Renal cortex interstitium (tissue), 11 donors: ENCODE measurements around the gene KCNC2. TPM values are rescaled to one million over a fixed set of nuclear protein-coding genes. Genes with fewer than 3 reads are reported as not detected.

Experiments
- DNase-seq, 11 donors: peaks; one replicate each; pipeline ENCODE4 v3.0.0-alpha.2; 2013; ENCODE audit warnings: low read depth in 9 of 11, low spot score in 4 of 11; ENCODE audit errors: extremely low read depth in 1 of 11
- polyA plus RNA-seq, 3 donors: library from polyadenylated mRNA; unstranded; fragments of 120-200 nt; gene quantifications; one replicate each; pipeline ENCODE4 v1.2.1, GENCODE V29; 2013; ENCODE audit not compliant: insufficient read length in 3 of 3

KCNC2 gene
- polyA plus RNA-seq, 3 donors: 0.40 to 0.86 (median 0.73) TPM

DNA sequence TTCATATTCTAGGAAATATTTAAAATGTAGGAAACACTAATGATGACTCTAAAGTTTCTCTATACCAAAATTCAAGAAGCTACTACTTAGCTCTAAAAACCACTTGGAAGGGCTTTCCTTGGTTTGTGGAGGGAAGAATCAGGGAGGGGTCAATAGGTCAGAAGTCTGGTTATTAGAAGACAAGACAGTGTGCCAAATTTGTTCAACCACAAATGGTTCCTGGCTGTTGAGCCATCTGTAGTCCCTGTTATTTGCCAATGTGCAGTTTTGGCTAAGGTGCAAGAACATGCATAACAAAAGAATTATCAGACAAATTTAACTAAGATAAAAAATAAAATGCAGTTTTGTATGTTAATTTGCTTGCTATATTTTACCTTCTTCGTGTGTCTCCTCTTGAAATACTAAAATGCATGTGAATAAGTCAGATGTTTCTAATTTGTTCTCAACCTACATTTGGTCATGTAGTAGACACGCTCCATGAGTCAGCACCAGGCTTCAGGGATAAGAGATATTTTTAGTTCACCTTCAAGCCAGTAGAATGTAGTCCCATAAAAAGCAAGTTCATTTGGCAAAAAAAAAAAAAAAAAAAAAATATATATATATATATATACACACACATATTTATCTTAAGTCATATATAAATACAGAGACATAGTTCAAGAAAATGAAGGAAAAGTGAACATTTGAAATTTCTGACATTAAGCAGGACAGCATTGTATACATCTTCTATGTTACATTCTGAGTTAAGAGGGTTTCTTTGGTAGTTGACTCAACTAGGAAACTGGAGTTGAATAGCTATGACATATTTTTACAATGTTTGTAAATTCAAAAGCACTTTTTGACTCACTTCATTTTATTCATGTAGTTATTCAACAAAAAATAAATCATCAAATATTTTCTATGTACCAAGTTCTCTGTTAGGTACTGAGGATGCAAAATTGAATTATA lies 123.3 kb downstream of the KCNC2 start:
- no peak for DNase-seq

DNA sequence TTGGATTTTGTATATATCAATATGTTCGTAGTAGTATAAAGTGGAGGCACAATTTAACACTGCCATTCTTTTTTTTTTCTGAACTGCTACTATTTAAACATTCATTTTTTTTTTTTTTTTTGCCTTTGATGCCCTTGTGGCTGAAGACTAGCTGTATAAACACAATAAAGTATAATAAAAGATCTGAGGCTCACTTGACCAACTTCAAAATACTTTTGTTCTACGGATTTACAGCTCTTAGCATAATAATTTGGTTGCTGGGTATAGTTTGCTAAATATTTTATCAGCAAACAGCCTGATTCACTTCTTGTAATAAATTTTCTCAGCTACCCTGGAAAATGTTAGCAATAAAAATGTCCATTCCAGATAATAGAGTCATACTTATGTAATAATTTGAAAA lies 128.3 kb downstream of the KCNC2 start:
- DNase-seq: no peak

DNA sequence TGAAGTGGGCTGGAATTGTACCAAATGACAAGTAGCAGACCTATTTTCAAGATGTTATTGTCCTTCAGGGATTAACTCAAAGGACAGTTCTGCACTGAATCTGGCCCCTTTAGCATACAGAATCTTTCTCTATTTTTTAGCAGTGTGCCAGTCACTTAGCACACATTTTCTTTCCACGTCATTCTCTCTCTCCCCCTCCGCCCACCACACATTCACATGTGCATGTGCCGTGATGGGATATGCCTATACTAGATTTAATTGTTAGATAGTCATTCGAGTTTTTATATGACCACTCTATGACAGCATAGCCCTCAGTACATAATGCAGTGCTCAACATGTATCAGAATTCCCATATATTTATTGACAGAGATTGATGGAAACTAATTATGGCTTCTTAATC lies 129.1 kb downstream of the KCNC2 start:
- DNase-seq: no peak

DNA sequence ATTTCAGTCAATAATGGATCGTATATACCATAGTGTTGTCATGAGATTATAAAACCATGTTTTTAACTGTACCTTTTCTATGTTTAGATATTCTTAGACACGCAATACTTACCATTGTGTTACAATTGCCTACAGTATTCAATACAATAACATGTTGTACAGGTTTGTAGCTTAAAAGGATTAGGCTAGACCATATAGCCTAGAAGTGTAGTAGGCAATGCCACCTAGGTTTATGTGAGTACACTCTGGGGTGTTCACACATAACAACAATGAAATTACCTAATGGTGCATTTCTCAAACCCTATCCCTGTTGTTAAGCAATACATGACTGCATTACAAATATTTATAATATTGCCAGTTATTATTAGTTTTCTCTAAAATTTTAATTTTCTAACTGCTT lies 144.2 kb downstream of the KCNC2 start:
- no peak for DNase-seq

DNA sequence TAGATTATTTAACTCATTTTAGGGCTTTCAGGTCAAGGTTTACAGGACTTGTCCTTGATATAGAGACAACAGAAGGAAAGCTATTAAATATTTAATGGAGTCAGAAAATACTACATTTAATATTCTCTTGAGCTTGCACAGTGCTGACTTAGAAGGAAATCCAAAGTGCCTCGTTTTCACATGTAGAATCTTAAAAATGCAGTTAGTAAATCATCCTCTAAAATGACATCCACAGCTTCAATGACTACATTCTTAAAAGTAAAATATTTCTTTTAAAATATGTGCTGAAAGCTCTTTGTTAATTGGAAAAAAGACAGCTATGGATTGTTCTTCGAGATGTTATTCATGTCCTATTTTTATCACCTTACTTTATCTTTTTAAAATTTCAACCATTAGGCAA lies 146.9 kb downstream of the KCNC2 start:
- no peak for DNase-seq

DNA sequence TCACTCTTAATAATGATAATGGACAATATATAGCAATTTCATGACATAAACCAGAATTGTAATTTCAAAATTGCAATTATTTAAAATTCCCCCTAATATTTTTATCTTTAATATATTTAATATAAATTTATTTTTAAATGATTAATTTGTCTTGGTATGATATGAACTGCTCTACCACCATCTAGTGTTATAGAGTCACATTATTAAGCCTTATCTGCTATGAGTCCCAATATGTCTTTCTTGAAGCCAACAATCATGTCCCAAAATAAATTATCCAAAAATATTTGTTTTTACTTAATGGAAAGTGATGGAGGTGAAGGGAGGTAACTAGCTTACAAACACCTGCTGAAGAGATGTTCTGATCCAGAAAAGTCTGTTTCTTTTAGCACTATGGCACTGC lies 151.4 kb downstream of the KCNC2 start:
- no peak for DNase-seq

DNA sequence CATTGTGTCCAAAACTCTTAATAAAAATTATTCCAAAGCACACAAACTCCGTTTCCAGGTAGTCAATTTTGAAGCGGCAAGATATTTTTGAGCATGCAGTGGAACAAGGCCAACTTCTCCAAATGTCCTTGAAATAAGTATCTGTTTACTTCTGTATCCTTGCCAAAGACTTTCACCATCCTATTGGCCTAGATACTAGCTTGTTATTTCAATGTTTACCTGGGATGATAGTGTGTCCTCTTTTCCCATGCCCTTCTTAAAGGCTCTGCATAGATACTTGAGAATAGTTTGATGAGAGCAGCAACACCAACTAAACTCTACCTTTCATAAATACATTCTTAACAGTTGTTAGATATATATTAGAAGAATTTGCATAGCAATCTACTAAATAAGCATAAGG lies 160.9 kb downstream of the KCNC2 start:
- no peak for DNase-seq

DNA sequence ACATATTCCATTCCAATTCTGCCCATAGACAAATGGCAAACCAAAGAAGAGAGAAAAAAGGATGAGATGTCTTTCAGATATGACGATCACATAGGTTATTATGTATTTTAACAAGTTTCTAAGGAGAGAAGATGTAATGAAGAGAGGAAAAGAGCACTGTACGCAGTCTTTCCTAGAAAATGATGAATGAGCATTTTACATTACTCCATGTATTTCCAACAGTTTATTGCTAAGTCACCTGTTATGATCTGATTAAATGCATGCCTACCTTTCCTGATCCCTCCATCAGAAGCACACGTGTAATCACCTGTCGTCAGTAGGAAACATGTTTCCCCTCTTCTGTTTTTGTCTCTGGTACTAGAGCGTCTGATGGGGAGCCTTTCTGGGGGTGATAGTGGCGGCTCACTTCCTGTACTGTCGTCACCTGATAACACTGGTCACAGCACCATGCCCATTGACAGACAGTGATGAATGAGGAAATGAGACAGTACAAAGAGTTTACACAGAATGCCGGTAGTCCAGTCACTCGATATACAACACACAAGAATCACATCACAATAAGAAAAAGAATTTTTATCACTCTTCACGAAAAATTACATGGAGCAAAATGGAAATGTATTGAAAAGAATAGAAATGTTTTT lies 161.6 kb downstream of the KCNC2 start:
- no peak for DNase-seq

DNA sequence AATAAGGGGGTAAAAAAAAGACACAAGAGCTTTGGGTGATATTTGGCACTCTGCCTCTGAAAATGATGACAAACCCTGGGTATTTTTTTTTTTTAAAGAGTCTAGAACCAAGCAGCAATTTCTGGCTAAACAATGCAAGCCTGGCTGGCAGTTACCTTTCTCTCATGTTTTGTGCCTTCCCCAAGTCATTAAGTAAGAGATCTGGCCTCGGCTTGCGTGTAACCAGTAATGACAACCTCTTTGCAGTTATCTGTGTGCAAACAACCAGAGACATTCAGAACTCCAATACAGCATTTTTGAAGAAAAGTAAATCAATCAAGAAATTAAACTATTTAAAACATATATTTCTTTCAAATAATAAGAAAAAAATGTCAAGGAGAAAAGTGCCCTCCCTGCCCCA lies 167.5 kb downstream of the KCNC2 start:
- no peak for DNase-seq

DNA sequence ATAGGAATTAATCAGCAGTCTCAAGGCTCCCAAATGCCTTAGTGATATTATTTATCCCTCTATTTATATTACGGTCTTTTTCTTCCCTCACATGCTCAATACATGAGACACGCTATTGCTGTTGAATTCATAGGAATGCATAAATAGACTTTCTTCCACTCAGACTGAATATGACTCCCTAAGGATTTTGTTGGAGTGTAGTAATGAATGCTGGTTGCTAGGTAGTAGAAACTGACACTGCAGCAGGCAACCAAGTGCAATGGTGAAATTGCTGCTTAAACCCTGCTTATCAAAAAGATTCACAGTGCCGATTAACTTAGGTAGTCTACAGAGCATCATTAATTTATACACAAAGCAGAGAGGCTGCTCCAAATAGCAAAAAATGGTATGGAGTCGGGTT lies 168.2 kb downstream of the KCNC2 start:
- no peak for DNase-seq

DNA sequence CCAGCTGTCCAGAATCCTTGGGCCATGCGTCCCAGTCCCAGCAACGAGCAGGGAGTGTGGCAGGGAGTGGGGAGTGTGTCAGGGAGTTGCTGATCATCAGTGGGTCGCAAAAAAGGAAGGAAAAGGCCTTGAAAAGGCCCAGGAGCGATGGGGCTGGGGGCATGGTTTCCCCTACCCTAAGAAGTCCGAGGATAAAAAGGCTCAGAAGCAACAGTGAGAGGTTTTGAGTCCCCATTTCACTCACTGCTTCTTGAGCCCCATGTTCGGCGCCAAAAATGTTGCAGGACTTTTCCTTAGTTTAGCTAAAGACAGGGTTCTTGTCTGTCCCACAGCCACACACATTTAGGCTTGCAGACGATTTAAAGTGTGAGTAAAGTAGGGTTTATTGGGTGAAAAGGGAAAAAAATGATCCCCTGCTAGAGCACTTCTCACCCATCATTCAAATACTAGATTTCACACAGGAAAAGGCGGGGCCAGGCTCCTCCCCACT lies 189.5 kb downstream of the KCNC2 start:
- DNase-seq: no peak

DNA sequence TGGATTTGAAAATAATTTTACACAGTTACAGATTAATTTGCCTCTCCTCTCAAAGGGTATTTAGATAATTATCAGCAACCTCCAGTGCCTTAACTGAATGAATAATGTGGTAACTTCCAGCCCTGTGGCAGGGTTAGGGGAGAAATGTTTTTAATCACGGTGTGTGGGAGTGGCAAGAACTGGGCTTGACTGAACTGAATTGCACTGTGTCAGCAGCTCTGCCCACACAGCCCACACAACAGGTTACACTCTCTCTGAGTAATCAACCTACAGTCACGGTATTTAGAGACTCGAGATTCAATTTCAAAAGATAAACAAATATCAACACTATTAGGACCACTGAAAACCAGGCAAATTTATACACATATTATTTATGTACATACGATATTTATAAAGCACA lies 198.5 kb downstream of the KCNC2 start:
- DNase-seq: peak; percentile 17 to 72 (median 32)

DNA sequence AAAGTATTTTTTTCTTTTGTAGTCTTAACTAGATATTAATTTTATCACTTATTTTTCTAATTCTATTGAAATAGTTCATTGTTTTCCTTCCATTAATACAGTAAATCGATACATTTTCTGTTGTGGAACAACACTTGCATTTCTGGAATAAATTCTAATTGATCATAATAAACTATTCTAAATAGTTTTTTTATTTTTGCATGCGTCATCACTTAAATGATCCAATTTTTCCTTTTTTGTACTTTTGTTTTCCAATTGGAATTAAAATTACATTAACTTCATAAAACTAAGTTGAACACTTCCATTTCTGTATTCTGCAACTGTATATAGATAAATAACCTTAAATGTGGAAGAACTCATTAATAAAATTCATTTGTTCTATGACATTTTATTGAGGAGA lies 202.5 kb downstream of the KCNC2 start:
- no peak for DNase-seq

DNA sequence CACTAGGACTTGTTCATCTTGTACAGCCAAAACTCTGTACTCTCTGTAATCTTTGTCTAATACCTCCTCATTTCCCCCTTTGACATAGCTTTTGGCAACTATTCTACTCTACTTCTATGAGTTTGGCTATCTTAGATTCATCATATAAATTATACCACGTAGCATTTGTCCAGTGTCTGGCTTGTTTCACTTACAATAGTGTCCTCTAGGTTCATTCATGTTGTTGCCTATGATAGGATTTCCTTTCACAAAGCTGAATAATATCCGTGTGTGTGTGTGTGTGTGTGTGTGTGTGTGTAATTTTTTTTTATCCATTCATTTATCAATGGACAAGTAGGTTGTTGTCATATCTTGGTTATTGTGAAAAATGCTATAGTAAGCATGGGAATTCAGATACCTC lies 209.5 kb downstream of the KCNC2 start:
- DNase-seq: no peak

DNA sequence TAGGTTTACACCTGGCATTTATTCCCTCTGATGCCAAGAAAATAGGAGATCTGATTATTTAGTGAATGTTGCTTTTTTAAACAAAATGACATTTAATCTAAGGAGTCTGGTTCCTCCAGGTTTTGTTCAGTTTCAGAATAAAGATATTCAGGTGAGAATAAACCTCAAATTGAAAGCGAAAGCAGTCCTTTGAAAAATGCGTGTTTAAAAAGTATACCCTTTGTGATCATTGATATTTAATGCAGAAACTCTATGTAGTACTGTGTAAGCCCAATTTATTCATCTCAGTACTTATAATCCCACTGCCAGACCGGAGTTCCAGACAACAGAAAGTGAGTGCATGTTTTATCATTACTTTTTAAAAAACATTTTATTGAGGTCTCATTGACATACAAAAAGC lies 210.2 kb downstream of the KCNC2 start:
- DNase-seq: no peak

Other genes starting within 250 kb of the KCNC2 start
- 10 to 100 TPM in 1 of 3 donors, 1 to 10 TPM in 2; 5.7 to 10.3 (median 8.2) TPM for gene CAPS2, start 120.5 kb upstream of the KCNC2 start, polyA plus RNA-seq
- gene GLIPR1L1, start 124.8 kb upstream of the KCNC2 start, polyA plus RNA-seq: under 1 TPM in 1 of 3 donors, not detected in 2; 0.86 TPM
- 1 to 10 TPM; 1.9 to 3.4 (median 2.7) TPM for gene GLIPR1L2, start 181.2 kb upstream of the KCNC2 start, polyA plus RNA-seq